Dendritic cell treated with granulocyte-macrophage colony-stimulating factor and Interleukin-4, amounts not matched to agents 40 ng/mL and 50 ng/mL, for 4 days (primary cell): ENCODE measurements around the gene AXIN1.
"Not testable (repeated sequence)": the region's sequence is repeated elsewhere in the genome, so short reads cannot be mapped to it uniquely, and the experiment has no call there.

Source experiments
- H3K27ac Mint-ChIP-seq: one replicate; pipeline ENCODE4 v1.8.0; 2022; ENCODE audit warnings: mild to moderate bottlenecking, mixed read lengths
- H3K27me3 Mint-ChIP-seq: one replicate; pipeline ENCODE4 v1.8.0; 2022; ENCODE audit warnings: mild to moderate bottlenecking, mixed read lengths
- H3K36me3 Mint-ChIP-seq: one replicate; pipeline ENCODE4 v1.8.0; 2022; ENCODE audit warnings: low read depth, mixed read lengths
- H3K4me1 Mint-ChIP-seq: one replicate; pipeline ENCODE4 v1.8.0; 2022; ENCODE audit warnings: low read depth, mixed read lengths
- H3K4me3 Mint-ChIP-seq: one replicate; pipeline ENCODE4 v1.8.0; 2022; ENCODE audit warnings: mild to moderate bottlenecking, moderate library complexity, mixed read lengths
- H3K9me3 Mint-ChIP-seq: one replicate; pipeline ENCODE4 v1.8.0; 2022; ENCODE audit warnings: mixed read lengths
- intact Hi-C: fragments of 100-400 bp; cut with micrococcal nuclease; formaldehyde crosslinking; loops from one replicate; pipeline ENCODE4 v1.15.0; 2022

Gene AXIN1

GRCh38 chr16:359067-359763 lies 6.7 kb upstream of the AXIN1 start:
- no peaks in the 10 kb centered on the region for H3K9me3 Mint-ChIP-seq

GRCh38 chr16:356741-357140 lies 4.2 kb upstream of the AXIN1 start:
- H3K4me1 Mint-ChIP-seq, result peaks cover 11% of the 10 kb centered on the region
- H3K27ac Mint-ChIP-seq, result no peak overlapping the region
- H3K4me3 Mint-ChIP-seq, result no peak overlapping the region
- no peaks in the 10 kb centered on the region for H3K9me3 Mint-ChIP-seq
- intact Hi-C loops, result no loop called here
- H3K36me3 Mint-ChIP-seq, result no peaks in the 10 kb centered on the region
- peaks cover 1% of the 10 kb centered on the region for H3K27me3 Mint-ChIP-seq

More at GRCh38 chr16:359067-359763, 6.7 kb upstream of the AXIN1 start:
- Mint-ChIP-seq H3K4me1 (peaks cover 11% of the 10 kb centered on the region), H3K27ac (no peak overlapping the region), H3K36me3 (no peaks in the 10 kb centered on the region), H3K4me3 (no peak overlapping the region), H3K27me3 (peaks cover 19% of the 10 kb centered on the region)
- intact Hi-C loops, result no loop called here

DNA sequence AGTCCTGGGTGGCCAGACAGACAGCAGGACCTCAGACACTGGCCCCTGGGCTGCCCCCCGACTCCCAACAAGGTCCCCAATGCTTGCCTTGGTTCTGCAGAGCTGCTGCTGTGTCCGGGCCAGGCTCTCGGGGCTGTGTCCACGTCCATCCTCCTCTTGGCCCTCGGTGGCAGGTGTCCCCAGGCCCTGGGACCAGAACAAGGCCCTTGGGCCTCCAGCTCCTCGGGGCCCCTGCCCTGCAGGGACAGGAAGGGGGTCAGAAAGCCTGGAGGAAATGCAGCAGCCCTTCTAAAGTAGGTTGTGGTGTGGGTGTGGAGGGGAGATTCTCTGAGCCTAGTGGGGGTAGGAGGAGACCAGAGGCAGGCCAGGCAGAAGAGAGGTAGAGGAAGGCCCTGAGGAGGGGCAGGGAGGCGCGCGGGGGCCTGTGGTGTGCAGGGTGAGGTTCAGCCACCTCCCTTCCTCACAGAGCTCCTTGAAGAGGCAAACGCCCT lies 2.5 kb upstream of the AXIN1 start:
- no peaks in the 10 kb centered on the region for H3K27me3 Mint-ChIP-seq
- no peak overlapping the region for H3K4me3 Mint-ChIP-seq
- peaks cover 8% of the 10 kb centered on the region for H3K36me3 Mint-ChIP-seq
- intact Hi-C loops, result loop anchor here (5.0 kb wide), 1 partner anchor 38 kb away; no protein-coding TSS in a partner anchor
- H3K27ac Mint-ChIP-seq, result no peak overlapping the region
- H3K9me3 Mint-ChIP-seq, result no peaks in the 10 kb centered on the region
- H3K4me1 Mint-ChIP-seq, result peaks cover 19% of the 10 kb centered on the region

- H3K27me3 Mint-ChIP-seq, result no peaks in the 10 kb centered on the region
- H3K36me3 Mint-ChIP-seq, result peaks cover 8% of the 10 kb centered on the region
- H3K9me3 Mint-ChIP-seq, result no peaks in the 10 kb centered on the region
- no peak overlapping the region for H3K27ac Mint-ChIP-seq
- peaks cover 22% of the 10 kb centered on the region for H3K4me1 Mint-ChIP-seq
- intact Hi-C loops, result loop anchor here (5.0 kb wide), 1 partner anchor 37 kb away; no protein-coding TSS in a partner anchor
- H3K4me3 Mint-ChIP-seq, result no peak overlapping the region
Observed at GRCh38 chr16:354291-354881, 1.9 kb upstream of the AXIN1 start.

DNA sequence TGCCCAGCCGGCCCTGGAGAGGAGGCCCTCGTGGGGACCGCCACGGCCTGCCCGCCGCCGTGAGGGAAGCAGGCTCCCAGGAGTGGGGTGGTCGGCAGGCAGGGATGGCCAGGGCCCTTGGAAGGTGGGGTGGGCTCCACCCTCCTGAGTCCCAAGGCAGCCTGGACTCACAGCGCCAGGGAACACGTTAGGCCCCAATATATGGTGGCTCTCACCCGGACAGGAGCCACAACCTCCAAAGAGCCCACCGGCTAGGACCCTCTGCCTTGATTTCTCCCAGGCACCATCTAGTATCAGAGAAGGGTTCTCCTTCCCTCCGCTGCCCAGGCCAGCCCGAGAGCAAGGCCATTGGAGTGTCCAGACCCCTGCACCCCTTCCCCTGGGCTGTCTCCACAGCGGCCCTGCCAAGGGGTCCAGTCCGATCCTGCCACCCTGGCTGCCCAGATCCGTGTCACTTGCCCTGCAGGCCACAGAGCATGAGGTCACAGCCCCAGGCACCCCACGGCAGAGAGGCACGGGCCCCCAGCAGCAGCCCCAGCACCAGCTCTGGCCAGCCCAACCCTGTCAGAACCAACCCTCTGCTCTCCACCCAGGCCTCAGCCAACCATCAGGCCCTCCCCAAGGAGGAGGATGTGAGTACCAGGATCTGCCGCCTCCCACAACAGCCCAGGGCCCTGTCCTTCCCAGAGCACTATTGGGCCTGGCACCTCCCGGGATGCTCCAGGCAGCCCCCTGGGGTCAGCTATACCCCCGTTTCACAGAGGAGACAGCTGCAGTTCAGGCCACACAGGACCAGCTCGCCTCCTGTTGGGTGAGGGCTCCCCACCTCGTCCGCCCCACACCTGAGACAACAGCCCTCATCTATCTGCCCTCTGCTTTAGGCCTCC lies 1.1 kb upstream of the AXIN1 start:
- intact Hi-C loops, result loop anchor here (5.0 kb wide), 1 partner anchor 36 kb away; no protein-coding TSS in a partner anchor
- H3K27me3 Mint-ChIP-seq, result no peaks in the 10 kb centered on the region
- peaks cover 8% of the 10 kb centered on the region for H3K36me3 Mint-ChIP-seq
- peaks cover 30% of the 10 kb centered on the region for H3K4me1 Mint-ChIP-seq
- no peaks in the 10 kb centered on the region for H3K9me3 Mint-ChIP-seq
- H3K27ac Mint-ChIP-seq, result peak overlapping the region; percentile 37
- peak overlapping the region; percentile 69 for H3K4me3 Mint-ChIP-seq

DNA sequence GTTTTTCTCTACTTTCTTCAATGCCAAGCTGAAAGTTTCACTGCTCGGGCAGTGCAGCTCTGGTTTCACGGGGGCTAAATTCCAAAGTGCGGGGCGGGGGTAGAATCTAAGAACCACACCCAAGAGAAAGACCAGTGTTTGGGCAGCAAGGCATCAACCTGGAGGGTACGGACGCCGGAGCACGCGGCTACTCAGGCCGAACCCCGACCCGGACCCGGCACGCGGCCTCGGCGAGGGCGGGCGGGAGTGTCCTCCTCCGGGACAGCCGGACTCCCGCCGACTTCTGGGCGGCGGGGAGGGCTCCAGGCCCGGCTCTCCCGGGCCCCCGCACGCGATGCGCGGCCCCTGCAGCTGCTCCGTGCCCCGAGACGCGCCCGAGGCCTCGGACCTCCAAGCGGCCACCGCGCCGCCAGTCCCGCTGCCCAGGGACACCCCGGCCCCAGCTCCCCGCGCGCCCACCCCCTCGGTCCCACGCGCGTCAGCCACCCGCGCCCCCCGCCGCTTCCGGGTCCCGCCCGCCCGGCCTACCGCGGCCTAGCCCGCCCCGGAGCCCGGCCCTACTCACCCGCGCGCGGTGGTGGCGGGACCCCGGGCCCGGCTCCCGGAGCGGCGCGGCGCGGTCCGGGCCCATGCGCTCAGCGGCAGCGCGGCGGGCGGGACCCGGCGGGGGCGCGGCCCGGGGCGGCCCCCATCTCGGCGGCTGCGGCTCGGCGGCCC lies 561 bp downstream of the AXIN1 start:
- Mint-ChIP-seq H3K27me3 (no peaks in the 10 kb centered on the region), H3K27ac (peak overlapping the region; percentile 37), H3K4me3 (peak overlapping the region; percentile 73), H3K4me1 (peaks cover 46% of the 10 kb centered on the region), H3K9me3 (no peaks in the 10 kb centered on the region), H3K36me3 (peaks cover 17% of the 10 kb centered on the region)
- intact Hi-C loops, result loop anchor here (1.0 to 5.0 kb wide), 2 partner anchors 35 to 117 kb away; no protein-coding TSS in a partner anchor

- Mint-ChIP-seq H3K4me3 (no peak overlapping the region), H3K27me3 (no peaks in the 10 kb centered on the region), H3K9me3 (no peaks in the 10 kb centered on the region), H3K36me3 (peaks cover 35% of the 10 kb centered on the region), H3K4me1 (peaks cover 54% of the 10 kb centered on the region), H3K27ac (no peak overlapping the region)
- intact Hi-C loops, result loop anchor here (5.0 kb wide), 1 partner anchor 33 kb away; no protein-coding TSS in a partner anchor
Observed at GRCh38 chr16:350203-350602, 2.3 kb downstream of the AXIN1 start.

DNA sequence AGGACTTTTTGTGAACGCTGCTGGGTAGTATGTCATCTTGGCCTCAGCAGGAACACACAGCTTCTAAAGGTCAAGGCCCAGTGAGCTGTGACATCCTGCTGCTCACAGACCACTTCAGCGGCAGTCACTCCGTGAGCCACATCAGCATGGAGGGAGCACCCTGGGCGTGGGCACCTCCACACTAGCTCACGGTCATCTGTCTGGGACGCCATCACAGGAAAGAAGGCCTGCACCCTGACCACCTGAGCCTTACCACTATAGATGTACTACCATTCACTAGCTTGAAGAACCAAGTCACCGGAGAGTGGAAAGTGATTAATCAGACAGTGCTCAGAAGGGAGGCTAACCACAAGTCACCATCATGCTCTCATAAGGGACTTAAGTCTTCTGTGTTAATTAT lies 3.3 kb downstream of the AXIN1 start:
- intact Hi-C loops, result no loop called here
- Mint-ChIP-seq H3K4me1 (peaks cover 51% of the 10 kb centered on the region), H3K4me3 (no peak overlapping the region), H3K36me3 (peaks cover 45% of the 10 kb centered on the region), H3K27ac (no peak overlapping the region), H3K27me3 (no peaks in the 10 kb centered on the region), H3K9me3 (no peaks in the 10 kb centered on the region)

- H3K27me3 Mint-ChIP-seq, H3K4me3 Mint-ChIP-seq, H3K9me3 Mint-ChIP-seq, intact Hi-C loops: not testable (repeated sequence)
- Mint-ChIP-seq H3K4me1 (peaks cover 47% of the 10 kb centered on the region), H3K27ac (peak overlapping the region; percentile 68), H3K36me3 (peaks cover 52% of the 10 kb centered on the region)
Observed at GRCh38 chr16:348495-348894, 4.0 kb downstream of the AXIN1 start.

- H3K4me1 Mint-ChIP-seq, result peaks cover 59% of the 10 kb centered on the region
- H3K9me3 Mint-ChIP-seq, result no peaks in the 10 kb centered on the region
- intact Hi-C loops, result no loop called here
- no peak overlapping the region for H3K4me3 Mint-ChIP-seq
- no peaks in the 10 kb centered on the region for H3K27me3 Mint-ChIP-seq
- H3K36me3 Mint-ChIP-seq, result peaks cover 65% of the 10 kb centered on the region
- H3K27ac Mint-ChIP-seq, result peak overlapping the region; percentile 68
Observed at GRCh38 chr16:347203-347602, 5.3 kb downstream of the AXIN1 start.

DNA sequence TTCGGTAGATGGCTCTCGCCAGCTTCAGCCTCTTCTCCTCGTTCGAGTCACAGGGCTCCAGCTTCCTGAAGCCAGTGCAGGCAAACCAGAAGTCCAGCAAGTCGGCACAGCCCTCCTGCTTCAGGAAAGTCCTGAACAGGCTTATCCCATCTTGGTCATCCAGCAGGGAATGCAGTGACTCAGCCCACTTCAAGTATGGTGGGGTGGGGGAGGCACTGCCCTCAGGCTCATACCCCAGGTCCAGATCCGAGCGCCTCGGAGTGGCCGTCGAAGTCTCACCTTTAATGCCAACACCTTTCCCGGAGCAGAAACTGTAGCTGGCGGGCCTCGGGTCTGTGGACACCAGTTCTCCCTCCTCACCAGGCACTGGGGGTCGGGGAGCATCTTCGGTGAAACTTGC lies 5.9 kb downstream of the AXIN1 start:
- Mint-ChIP-seq H3K36me3 (peaks cover 70% of the 10 kb centered on the region), H3K27ac (no peak overlapping the region), H3K4me1 (peaks cover 63% of the 10 kb centered on the region), H3K4me3 (no peak overlapping the region), H3K9me3 (no peaks in the 10 kb centered on the region), H3K27me3 (no peaks in the 10 kb centered on the region)
- intact Hi-C loops, result no loop called here

GRCh38 chr16:345772-346171 lies 6.8 kb downstream of the AXIN1 start:
- Mint-ChIP-seq H3K4me3 (no peak overlapping the region), H3K27ac (no peak overlapping the region), H3K36me3 (peaks cover 71% of the 10 kb centered on the region), H3K27me3 (no peaks in the 10 kb centered on the region), H3K4me1 (peaks cover 65% of the 10 kb centered on the region), H3K9me3 (no peaks in the 10 kb centered on the region)
- intact Hi-C loops, result no loop called here

DNA sequence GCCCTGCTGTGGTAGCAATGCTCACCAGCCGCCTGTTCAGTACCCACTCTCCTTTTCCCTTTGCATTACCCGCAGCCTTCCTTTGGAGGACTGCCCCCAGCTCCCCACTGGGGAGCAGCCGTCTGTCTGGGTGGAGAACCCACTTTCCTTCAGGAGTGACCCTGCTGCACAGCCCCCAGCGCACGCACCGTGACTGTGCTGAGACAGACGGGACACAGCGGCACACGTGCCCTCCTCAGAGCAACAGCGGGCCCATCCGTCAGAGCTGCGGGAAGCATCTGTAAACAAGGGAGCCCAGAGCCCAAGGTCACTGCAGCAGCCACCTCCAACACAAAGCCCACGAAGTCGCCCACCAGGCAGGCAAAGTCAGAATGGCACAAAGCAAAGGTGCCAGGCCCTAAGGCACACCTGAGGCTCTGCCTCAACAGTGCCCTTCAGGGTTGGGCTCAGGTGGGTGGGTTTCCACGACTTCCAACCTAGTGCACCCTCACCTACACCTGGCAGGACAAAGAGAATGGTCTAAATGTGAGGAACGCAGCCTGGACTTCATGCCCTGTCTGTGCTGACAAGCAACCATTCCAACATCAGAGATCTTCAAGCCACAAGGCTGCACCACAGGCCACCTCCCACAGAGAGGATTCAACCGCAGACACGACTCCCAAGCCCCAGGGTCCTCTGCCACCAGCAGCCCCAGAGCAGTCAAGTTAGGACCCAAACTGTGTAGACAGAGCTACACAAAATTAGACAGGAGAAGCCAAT lies 9.9 kb downstream of the AXIN1 start:
- Mint-ChIP-seq H3K27ac (peak overlapping the region; percentile 54), H3K27me3 (no peaks in the 10 kb centered on the region), H3K9me3 (no peaks in the 10 kb centered on the region), H3K4me1 (peaks cover 65% of the 10 kb centered on the region), H3K36me3 (peaks cover 65% of the 10 kb centered on the region), H3K4me3 (no peak overlapping the region)
- intact Hi-C loops, result no loop called here
